GM18505 (cell line): Measurements from ENCODE around the gene MRPL43.
A peak's percentile ranks its signal among the peaks of the same experiment; 100 is the strongest.
"Not testable (repeated sequence)": the region's sequence is repeated elsewhere in the genome, so short reads cannot be mapped to it uniquely, and the experiment has no call there.

Experiments
- ATAC-seq: cut with Tn5 transposase; IDR thresholded peaks from one replicate; pipeline ENCODE4 v1.9.1; 2021; ENCODE audit not compliant: unreplicated experiment
- POLR2A ChIP-seq: IDR thresholded peaks from 4 replicates; pipeline ENCODE4 v1.6.1; 2011; ENCODE audit warnings: borderline replicate concordance; ENCODE audit not compliant: insufficient read depth, insufficient read length; ENCODE audit errors: extremely low read depth

MRPL43 gene

GRCh38 chr10:100986952-100987684 lies at the start of gene MRPL43, which contains the start of gene TWNK:
MRPL43 (minus strand) TSS chr10:100987497; CDS start chr10:100987443, 54 bp downstream.
TWNK (plus strand) TSS chr10:100987543; CDS start chr10:100988211, 668 bp downstream.
- peak; percentile 85 for ATAC-seq
- TF ChIP-seq POLR2A: peak; percentile 76

- TF ChIP-seq POLR2A: no peak
- ATAC-seq: no peak
Measured at GRCh38 chr10:101036726-101037125, 49.4 kb upstream of the MRPL43 start.

- no peak for ATAC-seq
- TF ChIP-seq POLR2A: no peak
Measured at GRCh38 chr10:101035916-101036702, 48.8 kb upstream of the MRPL43 start.

- TF ChIP-seq POLR2A: no peak
Measured at GRCh38 chr10:101035314-101035713, 48.0 kb upstream of the MRPL43 start.

GRCh38 chr10:101034404-101034803 lies 47.1 kb upstream of the MRPL43 start:
- ATAC-seq: not testable (repeated sequence)

More at GRCh38 chr10:101035314-101035713, 48.0 kb upstream of the MRPL43 start:
- no peak for ATAC-seq

- ATAC-seq: no peak
- no peak for TF ChIP-seq POLR2A
Measured at GRCh38 chr10:101033276-101033675, 46.0 kb upstream of the MRPL43 start.

- ATAC-seq: no peak
- TF ChIP-seq POLR2A: no peak
Measured at GRCh38 chr10:101032637-101033224, 45.4 kb upstream of the MRPL43 start.

- no peak for ATAC-seq
- no peak for TF ChIP-seq POLR2A
Measured at GRCh38 chr10:101031796-101032636, 44.7 kb upstream of the MRPL43 start.

- TF ChIP-seq POLR2A: no peak
- ATAC-seq: peak; percentile 85
Measured at GRCh38 chr10:101031128-101031795, 44.0 kb upstream of the MRPL43 start, which contains the start of the genes PDZD7 and SFXN3. PDZD7 (minus strand) TSS chr10:101031129; CDS start chr10:101030219, 910 bp downstream. SFXN3 (plus strand) TSS chr10:101031234; CDS start chr10:101034695, 3,461 bp downstream.

- no peak for ATAC-seq
Measured at GRCh38 chr10:101030496-101031127, 43.3 kb upstream of the MRPL43 start.

GRCh38 chr10:101029520-101030295 lies 42.4 kb upstream of the MRPL43 start:
- no peak for TF ChIP-seq POLR2A
- ATAC-seq: no peak

More at GRCh38 chr10:101030496-101031127, 43.3 kb upstream of the MRPL43 start:
- TF ChIP-seq POLR2A: no peak
